Activated T-cell treated with anti-CD3 and anti-CD28 coated beads, Interleukin-2, amount 50 U/mL, for 72 hours (primary cell): ENCODE data around the gene PRSS3. TPM values are rescaled to one million over a fixed set of nuclear protein-coding genes. Genes with fewer than 3 reads are reported as not detected.
"Not testable (repeated sequence)": the region's sequence is repeated elsewhere in the genome, so short reads cannot be mapped to it uniquely, and the experiment has no call there.

Experiments used
- ATAC-seq, 2 donors: fragments of 150-1000 bp; cut with Tn5 transposase; replicated peaks in 1 of 2; 2 replicates each; pipeline ENCODE4 v1.10.0; 2021; ENCODE audit warnings: moderate library complexity in 2 of 2, mild to moderate bottlenecking in 1 of 2
- DNase-seq, 2 donors: peaks; one replicate each; pipeline ENCODE4 v3.0.0; 2021 to 2022; ENCODE audit warnings: mixed read lengths in 1 of 2
- H3K27ac Mint-ChIP-seq: one replicate; pipeline ENCODE4 v1.8.0; 2022; ENCODE audit warnings: mild to moderate bottlenecking, moderate library complexity, mixed read lengths
- H3K27me3 Mint-ChIP-seq: one replicate; pipeline ENCODE4 v1.8.0; 2022; ENCODE audit warnings: low read depth, mixed read lengths
- H3K36me3 Mint-ChIP-seq, 2 donors: one replicate each; pipeline ENCODE4 v1.8.0; 2022; ENCODE audit warnings: mixed read lengths in 2 of 2, mild to moderate bottlenecking in 1 of 2; ENCODE audit not compliant: insufficient read depth in 2 of 2
- H3K4me1 Mint-ChIP-seq: one replicate; pipeline ENCODE4 v1.8.0; 2022; ENCODE audit warnings: low read depth, mixed read lengths
- H3K4me3 Mint-ChIP-seq, 2 donors: one replicate each; pipeline ENCODE4 v1.8.0; 2022; ENCODE audit warnings: mild to moderate bottlenecking in 2 of 2, mixed read lengths in 2 of 2, moderate library complexity in 2 of 2
- H3K9me3 Mint-ChIP-seq, 2 donors: one replicate each; pipeline ENCODE4 v1.8.0; 2022; ENCODE audit warnings: mixed read lengths in 2 of 2
- total RNA-seq, 2 donors: library from RNA; stranded (reverse); gene quantifications; one replicate each; pipeline ENCODE4 v1.2.3, GENCODE V29; 2022

PRSS3 gene
- total RNA-seq, 2 donors from 2014 or later: not detected

- H3K27me3 Mint-ChIP-seq, H3K4me1 Mint-ChIP-seq, H3K9me3 Mint-ChIP-seq, H3K27ac Mint-ChIP-seq, DNase-seq, H3K36me3 Mint-ChIP-seq, H3K4me3 Mint-ChIP-seq, ATAC-seq: not testable (repeated sequence)
Observed at GRCh38 chr9:33773135-33773534, 22.2 kb upstream of the PRSS3 start.

- H3K36me3 Mint-ChIP-seq, H3K27ac Mint-ChIP-seq, ATAC-seq, H3K9me3 Mint-ChIP-seq, H3K4me1 Mint-ChIP-seq, DNase-seq, H3K4me3 Mint-ChIP-seq, H3K27me3 Mint-ChIP-seq: not testable (repeated sequence)
Observed at GRCh38 chr9:33774074-33774659, 21.2 kb upstream of the PRSS3 start.

GRCh38 chr9:33776578-33776977 is 18.8 kb upstream of the PRSS3 start:
- ATAC-seq (no peak), DNase-seq (no peak)
- Mint-ChIP-seq H3K27me3 (peaks cover 6% of the 10 kb centered on the region), H3K9me3 (no peaks in the 10 kb centered on the region), H3K36me3 (no peaks in the 10 kb centered on the region), H3K4me3 (no peak overlapping the region), H3K4me1 (peaks cover 8% of the 10 kb centered on the region), H3K27ac (no peak overlapping the region)

- Mint-ChIP-seq H3K4me3 (no peak overlapping the region), H3K27me3 (peaks cover 15% of the 10 kb centered on the region), H3K4me1 (peaks cover 8% of the 10 kb centered on the region), H3K36me3 (no peaks in the 10 kb centered on the region), H3K27ac (no peak overlapping the region), H3K9me3 (no peaks in the 10 kb centered on the region)
- ATAC-seq: peak; percentile 83 to 84
- peak; percentile 48 to 57 for DNase-seq
Observed at GRCh38 chr9:33778700-33779351, 16.5 kb upstream of the PRSS3 start.

GRCh38 chr9:33780276-33780675 is 15.1 kb upstream of the PRSS3 start:
- Mint-ChIP-seq H3K9me3 (no peaks in the 10 kb centered on the region), H3K4me3 (no peak overlapping the region), H3K27me3 (peaks cover 16% of the 10 kb centered on the region), H3K4me1 (peaks cover 8% of the 10 kb centered on the region), H3K27ac (no peak overlapping the region), H3K36me3 (no peaks in the 10 kb centered on the region)
- no peak for DNase-seq
- no peak for ATAC-seq

- Mint-ChIP-seq H3K27ac (no peak overlapping the region), H3K9me3 (no peaks in the 10 kb centered on the region), H3K4me1 (peaks cover 13% of the 10 kb centered on the region), H3K27me3 (peaks cover 31% of the 10 kb centered on the region), H3K4me3 (no peak overlapping the region), H3K36me3 (no peaks in the 10 kb centered on the region)
- no peak for ATAC-seq
- no peak for DNase-seq
Observed at GRCh38 chr9:33781736-33782135, 13.6 kb upstream of the PRSS3 start.

GRCh38 chr9:33782395-33783152 is 12.8 kb upstream of the PRSS3 start:
- no peak overlapping the region for H3K4me3 Mint-ChIP-seq
- no peak for ATAC-seq
- H3K27me3 Mint-ChIP-seq: peaks cover 33% of the 10 kb centered on the region
- H3K36me3 Mint-ChIP-seq: no peaks in the 10 kb centered on the region
- no peak overlapping the region for H3K27ac Mint-ChIP-seq
- no peaks in the 10 kb centered on the region for H3K9me3 Mint-ChIP-seq
- peaks cover 13% of the 10 kb centered on the region for H3K4me1 Mint-ChIP-seq
- DNase-seq: no peak

DNA sequence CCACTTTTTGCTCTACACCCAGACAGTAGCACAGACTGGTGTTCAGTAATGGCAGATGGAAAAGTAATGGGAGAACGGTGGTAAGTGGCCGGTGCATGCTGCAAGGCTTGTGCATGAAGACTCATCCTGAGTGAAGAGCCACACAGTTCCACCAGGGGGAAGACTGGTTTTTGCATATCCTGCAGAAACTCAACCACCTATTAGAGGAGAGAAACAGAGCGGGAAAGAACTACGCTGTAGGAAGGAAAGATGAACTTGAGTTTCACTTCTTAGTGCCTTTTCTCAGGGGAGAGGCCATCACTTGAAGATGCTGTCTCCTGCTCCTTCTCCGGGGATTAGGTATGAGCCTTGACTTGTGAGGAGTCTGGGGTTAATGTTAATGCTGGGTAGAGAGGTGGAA is 9.4 kb upstream of the PRSS3 start:
- Mint-ChIP-seq H3K4me3 (no peak overlapping the region), H3K9me3 (no peaks in the 10 kb centered on the region), H3K36me3 (no peaks in the 10 kb centered on the region), H3K27ac (no peak overlapping the region), H3K27me3 (peaks cover 27% of the 10 kb centered on the region), H3K4me1 (peaks cover 5% of the 10 kb centered on the region)
- ATAC-seq: no peak
- no peak for DNase-seq

- no peaks in the 10 kb centered on the region for H3K36me3 Mint-ChIP-seq
- H3K27ac Mint-ChIP-seq: no peak overlapping the region
- peaks cover 5% of the 10 kb centered on the region for H3K4me1 Mint-ChIP-seq
- H3K9me3 Mint-ChIP-seq: no peaks in the 10 kb centered on the region
- H3K27me3 Mint-ChIP-seq: peaks cover 27% of the 10 kb centered on the region
- ATAC-seq: no peak
- DNase-seq: no peak
- H3K4me3 Mint-ChIP-seq: no peak overlapping the region
Observed at GRCh38 chr9:33786681-33787080, 8.7 kb upstream of the PRSS3 start.

GRCh38 chr9:33787839-33788238 is 7.5 kb upstream of the PRSS3 start:
- Mint-ChIP-seq H3K36me3 (no peaks in the 10 kb centered on the region), H3K4me3 (no peak overlapping the region), H3K9me3 (no peaks in the 10 kb centered on the region), H3K27me3 (peaks cover 27% of the 10 kb centered on the region), H3K27ac (no peak overlapping the region), H3K4me1 (peaks cover 5% of the 10 kb centered on the region)
- no peak for ATAC-seq
- no peak for DNase-seq

DNA sequence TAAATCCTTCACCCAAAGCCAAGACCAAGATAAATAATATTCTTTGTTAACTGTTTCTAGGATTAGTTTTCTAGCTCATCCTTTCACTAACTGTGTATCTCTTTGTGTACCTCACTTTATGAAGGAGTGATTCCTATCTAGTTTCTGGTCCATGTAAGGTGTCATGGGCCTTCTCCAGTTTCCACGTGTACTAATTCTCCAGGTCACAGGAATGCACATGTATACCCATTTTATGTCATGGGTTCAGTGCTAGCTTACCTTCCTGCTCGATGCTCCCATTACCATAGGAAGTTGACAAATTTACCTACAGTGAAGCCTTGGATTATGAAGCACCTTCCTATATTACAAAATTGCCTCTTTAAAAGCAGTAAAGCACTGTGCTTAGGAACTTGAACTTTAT is 5.9 kb upstream of the PRSS3 start:
- H3K4me3 Mint-ChIP-seq, DNase-seq, ATAC-seq, H3K9me3 Mint-ChIP-seq, H3K36me3 Mint-ChIP-seq, H3K4me1 Mint-ChIP-seq, H3K27ac Mint-ChIP-seq: not testable (repeated sequence)
- H3K27me3 Mint-ChIP-seq: peaks cover 18% of the 10 kb centered on the region

- H3K4me1 Mint-ChIP-seq: peaks cover 9% of the 10 kb centered on the region
- H3K4me3 Mint-ChIP-seq: no peak overlapping the region
- no peaks in the 10 kb centered on the region for H3K36me3 Mint-ChIP-seq
- H3K9me3 Mint-ChIP-seq: no peaks in the 10 kb centered on the region
- H3K27ac Mint-ChIP-seq: no peak overlapping the region
- DNase-seq (peak in 1 of 2 donors; percentile 15), ATAC-seq (no peak)
- H3K27me3 Mint-ChIP-seq: peaks cover 8% of the 10 kb centered on the region
Observed at GRCh38 chr9:33791117-33791516, 4.2 kb upstream of the PRSS3 start.

GRCh38 chr9:33793496-33793895 is 1.9 kb upstream of the PRSS3 start:
- H3K4me3 Mint-ChIP-seq, H3K27ac Mint-ChIP-seq, H3K27me3 Mint-ChIP-seq, DNase-seq, H3K9me3 Mint-ChIP-seq, H3K36me3 Mint-ChIP-seq, ATAC-seq, H3K4me1 Mint-ChIP-seq: not testable (repeated sequence)
